ENCODE results near the gene RPL22L1.

RPL22L1 gene

GRCh38 chr3:170816341-170816740, 53.7 kb downstream of the RPL22L1 start:
- H3K9me3 ChIP-seq: no peaks in the 10 kb centered on the region
- DNase-seq: no peak
- H3K4me1 ChIP-seq: peaks cover 0 to 13% (median 5%) of the 10 kb centered on the region in 4 donors
- no peaks in the 10 kb centered on the region for H3K27me3 ChIP-seq
- TF ChIP-seq, protein P1, sequence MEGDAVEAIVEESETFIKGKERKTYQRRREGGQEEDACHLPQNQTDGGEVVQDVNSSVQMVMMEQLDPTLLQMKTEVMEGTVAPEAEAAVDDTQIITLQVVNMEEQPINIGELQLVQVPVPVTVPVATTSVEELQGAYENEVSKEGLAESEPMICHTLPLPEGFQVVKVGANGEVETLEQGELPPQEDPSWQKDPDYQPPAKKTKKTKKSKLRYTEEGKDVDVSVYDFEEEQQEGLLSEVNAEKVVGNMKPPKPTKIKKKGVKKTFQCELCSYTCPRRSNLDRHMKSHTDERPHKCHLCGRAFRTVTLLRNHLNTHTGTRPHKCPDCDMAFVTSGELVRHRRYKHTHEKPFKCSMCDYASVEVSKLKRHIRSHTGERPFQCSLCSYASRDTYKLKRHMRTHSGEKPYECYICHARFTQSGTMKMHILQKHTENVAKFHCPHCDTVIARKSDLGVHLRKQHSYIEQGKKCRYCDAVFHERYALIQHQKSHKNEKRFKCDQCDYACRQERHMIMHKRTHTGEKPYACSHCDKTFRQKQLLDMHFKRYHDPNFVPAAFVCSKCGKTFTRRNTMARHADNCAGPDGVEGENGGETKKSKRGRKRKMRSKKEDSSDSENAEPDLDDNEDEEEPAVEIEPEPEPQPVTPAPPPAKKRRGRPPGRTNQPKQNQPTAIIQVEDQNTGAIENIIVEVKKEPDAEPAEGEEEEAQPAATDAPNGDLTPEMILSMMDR (IDR thresholded peaks at IDR 0.05): no peak
- no peak overlapping the region for H3K27ac ChIP-seq
- no peak overlapping the region for H3K4me3 ChIP-seq
- intact Hi-C loops (cut with DNase I; ENCODE audit: low total_unique reads): no loop called here
- no peaks in the 10 kb centered on the region for H3K36me3 ChIP-seq

- H3K9me3 ChIP-seq: no peaks in the 10 kb centered on the region
- intact Hi-C loops (cut with DNase I; ENCODE audit: low total_unique reads): no loop called here
These were observed 54.1 kb downstream of the RPL22L1 start for GRCh38 chr3:170815936-170816335.

DNA sequence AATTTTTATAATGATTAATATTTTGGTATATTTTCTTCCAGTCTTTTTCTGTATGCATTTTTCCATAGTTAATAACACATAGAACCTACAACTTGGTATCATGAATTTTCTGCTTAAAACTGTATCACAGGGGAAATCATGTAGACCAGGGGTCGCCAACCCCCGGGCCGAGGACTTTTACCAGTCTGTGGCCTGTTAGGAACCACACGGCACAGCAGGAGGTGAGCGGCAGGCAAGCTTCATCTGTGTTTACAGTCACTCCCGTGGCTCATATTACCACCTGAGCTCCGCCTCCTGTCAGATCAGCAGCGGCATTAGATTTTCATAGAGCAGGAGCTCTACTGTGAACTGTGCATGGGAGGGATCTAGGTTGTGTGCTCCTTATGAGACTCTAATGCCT, 54.7 kb downstream of the RPL22L1 start:
- Histone ChIP-seq H3K27ac (no peak overlapping the region), H3K9me3 (no peaks in the 10 kb centered on the region), H3K36me3 (no peaks in the 10 kb centered on the region), H3K27me3 (no peaks in the 10 kb centered on the region), H3K4me3 (no peak overlapping the region), H3K4me1 (peaks cover 0 to 15% (median 5%) of the 10 kb centered on the region in 4 donors)
- DNase-seq: no peak
- intact Hi-C loops (cut with DNase I; ENCODE audit: low total_unique reads): no loop called here
- TF ChIP-seq, protein P1 (IDR thresholded peaks at IDR 0.05): no peak

More at GRCh38 chr3:170815936-170816335, 54.1 kb downstream of the RPL22L1 start:
- no peaks in the 10 kb centered on the region for H3K36me3 ChIP-seq
- TF ChIP-seq, protein P1 (IDR thresholded peaks at IDR 0.05): no peak
- no peak for DNase-seq
- H3K27ac ChIP-seq: no peak overlapping the region
- H3K4me1 ChIP-seq: peaks cover 0 to 15% (median 5%) of the 10 kb centered on the region in 4 donors
- H3K4me3 ChIP-seq: no peak overlapping the region
- no peaks in the 10 kb centered on the region for H3K27me3 ChIP-seq

Data from tibial artery (tissue), 4 donors.